NCI-H2107 (cell line): ENCODE results near the gene COL19A1.
"Not testable (repeated sequence)": the region's sequence is repeated elsewhere in the genome, so short reads cannot be mapped to it uniquely, and the experiment has no call there.

ENCODE experiments used
- DNase-seq: peaks from one replicate; lab custom pipeline; 2025; lab: John Stamatoyannopoulos, UW

Gene COL19A1

GRCh38 chr6:69900869-69901268 lies 34.5 kb downstream of the COL19A1 start:
- DNase-seq = no peak

- DNase-seq = no peak
Measured at GRCh38 chr6:69901361-69901760, 35.0 kb downstream of the COL19A1 start.

- no peak for DNase-seq
Measured at GRCh38 chr6:69907981-69908498, 41.7 kb downstream of the COL19A1 start.

GRCh38 chr6:69913361-69913760 lies 47.0 kb downstream of the COL19A1 start:
- DNase-seq = no peak

- no peak for DNase-seq
Measured at GRCh38 chr6:69914015-69914485, 47.7 kb downstream of the COL19A1 start.

- no peak for DNase-seq
Measured at GRCh38 chr6:69915346-69915745, 49.0 kb downstream of the COL19A1 start.

- DNase-seq = no peak
Measured at GRCh38 chr6:69917834-69918233, 51.5 kb downstream of the COL19A1 start.

- no peak for DNase-seq
Measured at GRCh38 chr6:69918813-69919475, 52.6 kb downstream of the COL19A1 start.

GRCh38 chr6:69921066-69921465 lies 54.7 kb downstream of the COL19A1 start:
- DNase-seq = not testable (repeated sequence)

GRCh38 chr6:69921611-69922010 lies 55.3 kb downstream of the COL19A1 start:
- DNase-seq = not testable (repeated sequence)

GRCh38 chr6:69926745-69927144 lies 60.4 kb downstream of the COL19A1 start:
- DNase-seq = no peak

GRCh38 chr6:69933239-69933638 lies 66.9 kb downstream of the COL19A1 start:
- DNase-seq = no peak

GRCh38 chr6:69935079-69935478 lies 68.7 kb downstream of the COL19A1 start:
- DNase-seq = no peak

- DNase-seq = no peak
Measured at GRCh38 chr6:69936674-69937363, 70.5 kb downstream of the COL19A1 start.

- DNase-seq = no peak
Measured at GRCh38 chr6:69937402-69938136, 71.2 kb downstream of the COL19A1 start.

- no peak for DNase-seq
Measured at GRCh38 chr6:69942485-69942884, 76.1 kb downstream of the COL19A1 start.

- DNase-seq = no peak
Measured at GRCh38 chr6:69945192-69945591, 78.8 kb downstream of the COL19A1 start.

GRCh38 chr6:69948479-69949114 lies 82.2 kb downstream of the COL19A1 start:
- no peak for DNase-seq

GRCh38 chr6:69953491-69953890 lies 87.1 kb downstream of the COL19A1 start:
- DNase-seq = no peak

GRCh38 chr6:69954733-69955132 lies 88.4 kb downstream of the COL19A1 start:
- no peak for DNase-seq

- DNase-seq = no peak
Measured at GRCh38 chr6:69957985-69958559, 91.7 kb downstream of the COL19A1 start.

GRCh38 chr6:69958978-69959377 lies 92.6 kb downstream of the COL19A1 start:
- DNase-seq = no peak
